GM12878 (cell line): ENCODE measurements around the gene PRCC. TPM values are rescaled to one million over a fixed set of nuclear protein-coding genes. Genes with fewer than 3 reads are reported as not detected.

Source experiments
- CBFB ChIP-seq: IDR thresholded peaks from 2 replicates; pipeline ENCODE4 v1.6.1; 2016; ENCODE audit warnings: antibody characterized with exemption, low read depth
- CHD4 ChIP-seq: fragments of 200-600 bp; sonication (generic); IDR thresholded peaks from 2 replicates; pipeline ENCODE4 v1.6.1; 2016; ENCODE audit warnings: mild to moderate bottlenecking
- CREB1 ChIP-seq: IDR thresholded peaks from 2 replicates; pipeline ENCODE4 v1.6.1; 2012; ENCODE audit warnings: low read depth, mild to moderate bottlenecking, inconsistent platforms
- CTCF ChIP-seq, 3 experiments: IDR thresholded peaks in 2 of 3; conservative IDR thresholded peaks in 1 of 3; 2 replicates each; pipeline ENCODE4 v1.5.1; 2011; ENCODE audit warnings: low read depth in 3 of 3, low read length in 3 of 3, mild to moderate bottlenecking in 3 of 3, control low read depth in 2 of 3, moderate library complexity in 2 of 3, inconsistent platforms in 1 of 3, mixed read lengths in 1 of 3; ENCODE audit not compliant: control insufficient read depth in 2 of 3, insufficient read depth in 1 of 3; ENCODE audit errors: extremely low read depth in 1 of 3
- E2F8 ChIP-seq: fragments of 450-650 bp; IDR thresholded peaks from 2 replicates; pipeline ENCODE4 v1.6.1; 2018; ENCODE audit warnings: mild to moderate bottlenecking, low read depth, moderate library complexity; ENCODE audit not compliant: partially characterized antibody
- EGR1 ChIP-seq, 2 experiments: IDR thresholded peaks; 1 replicate in 1 of 2; 2 replicates in 1 of 2; pipeline ENCODE4 v1.6.1; 2011 to 2012; ENCODE audit warnings: low read depth in 2 of 2, low read length in 2 of 2, borderline replicate concordance in 1 of 2, mild to moderate bottlenecking in 1 of 2, moderate library complexity in 1 of 2
- ESRRA ChIP-seq: IDR thresholded peaks from 2 replicates; pipeline ENCODE4 v1.6.1; 2012; ENCODE audit warnings: mild to moderate bottlenecking, low read length, improper control_type of control experiment
- ETV6 ChIP-seq, 2 experiments: fragments of 450-650 bp in 1 of 2; IDR thresholded peaks in 1 of 2; conservative IDR thresholded peaks in 1 of 2; 2 replicates each; pipeline ENCODE4 v1.6.1; 2014; ENCODE audit warnings: antibody characterized with exemption in 1 of 2, borderline replicate concordance in 1 of 2, low read depth in 1 of 2, mild to moderate bottlenecking in 1 of 2, moderate library complexity in 1 of 2
- FOXM1 ChIP-seq: IDR thresholded peaks from 2 replicates; pipeline ENCODE4 v1.6.1; 2012; ENCODE audit warnings: low read depth, mild to moderate bottlenecking, inconsistent platforms, low read length, moderate library complexity
- HDAC6 ChIP-seq: fragments of 200-600 bp; sonication (generic); IDR thresholded peaks from one replicate; pipeline ENCODE4 v1.8.0; 2017; ENCODE audit warnings: antibody characterized with exemption; ENCODE audit not compliant: unreplicated experiment
- HDGF ChIP-seq: fragments of 450-650 bp; IDR thresholded peaks from 2 replicates; pipeline ENCODE4 v1.6.1; 2016; ENCODE audit warnings: antibody characterized with exemption
- KAT2A ChIP-seq: conservative IDR thresholded peaks from 2 replicates; pipeline ENCODE4 v1.6.1; 2011; ENCODE audit warnings: low read depth, low read length; ENCODE audit not compliant: control insufficient read depth
- RELA ChIP-seq: fragments of 450-650 bp; IDR thresholded peaks from 2 replicates; pipeline ENCODE4 v1.8.0; 2014; ENCODE audit warnings: borderline replicate concordance; ENCODE audit not compliant: partially characterized antibody
- SIN3A ChIP-seq: IDR thresholded peaks from 2 replicates; pipeline ENCODE4 v1.6.1; 2012; ENCODE audit warnings: low read depth, low read length, improper control_type of control experiment
- SREBF1 ChIP-seq: IDR thresholded peaks from 2 replicates; pipeline ENCODE4 v1.6.1; 2012; ENCODE audit warnings: mild to moderate bottlenecking, low read length
- SUPT20H ChIP-seq: IDR thresholded peaks from 2 replicates; pipeline ENCODE4 v1.6.1; 2011; ENCODE audit warnings: low read depth, mild to moderate bottlenecking, low read length, moderate library complexity, borderline replicate concordance; ENCODE audit not compliant: control insufficient read depth
- TAF1 ChIP-seq: IDR thresholded peaks from 2 replicates; pipeline ENCODE4 v1.6.1; 2011; ENCODE audit warnings: mild to moderate bottlenecking, low read depth, low read length, borderline replicate concordance
- TCF7 ChIP-seq: IDR thresholded peaks from 2 replicates; pipeline ENCODE4 v1.6.1; 2014; ENCODE audit warnings: antibody characterized with exemption, borderline replicate concordance
- YY1 ChIP-seq: IDR thresholded peaks from 2 replicates; pipeline ENCODE4 v1.6.1; 2011; ENCODE audit warnings: low read depth, mild to moderate bottlenecking, low read length
- ZBTB4 ChIP-seq: fragments of 450-650 bp; formaldehyde crosslinking; IDR thresholded peaks from 2 replicates; pipeline ENCODE4 v1.4.0; 2022; ENCODE audit warnings: mild to moderate bottlenecking, moderate library complexity
- ZNF384 ChIP-seq: IDR thresholded peaks from 2 replicates; pipeline ENCODE4 v1.6.1; 2012; ENCODE audit warnings: low read depth, mild to moderate bottlenecking, low read length, improper control_type of control experiment, borderline replicate concordance
- polyA plus RNA-seq, 11 experiments: library from polyadenylated mRNA; depleted of rRNA in 4 of 11; unstranded in 6 of 11; stranded (reverse) in 5 of 11; fragments of >200 nt; fragmentation: Nextera tagmentation in 4 of 11; fragmentation: Illumina TruSeq in 1 of 11; extraction: Ambion mirVana in 4 of 11; extraction: Trizol in 1 of 11; gene quantifications; 1 replicate in 1 of 11; 2 replicates in 10 of 11; pipeline versions ENCODE4 v1.2.1 to v1.2.3, GENCODE V29; 2011 to 2016; ENCODE audit warnings: inconsistent platforms in 2 of 11, missing spikeins in 2 of 11, low read depth in 1 of 11
- total RNA-seq, 4 experiments: library from RNA; depleted of rRNA in 3 of 4; stranded (reverse); fragments of >200 nt in 3 of 4; fragmentation: Illumina TruSeq in 1 of 4; extraction: Trizol in 1 of 4; gene quantifications; 2 replicates each; pipeline versions ENCODE4 v1.2.1 to v1.2.3, GENCODE V29; 2013 to 2021

Gene PRCC
- total and polyA plus RNA-seq, 10 of the 15 experiments (the other 5 are each of a cell fraction or from before 2014, with no cell fraction given), result 23.8 to 132 (median 63.1) TPM

DNA sequence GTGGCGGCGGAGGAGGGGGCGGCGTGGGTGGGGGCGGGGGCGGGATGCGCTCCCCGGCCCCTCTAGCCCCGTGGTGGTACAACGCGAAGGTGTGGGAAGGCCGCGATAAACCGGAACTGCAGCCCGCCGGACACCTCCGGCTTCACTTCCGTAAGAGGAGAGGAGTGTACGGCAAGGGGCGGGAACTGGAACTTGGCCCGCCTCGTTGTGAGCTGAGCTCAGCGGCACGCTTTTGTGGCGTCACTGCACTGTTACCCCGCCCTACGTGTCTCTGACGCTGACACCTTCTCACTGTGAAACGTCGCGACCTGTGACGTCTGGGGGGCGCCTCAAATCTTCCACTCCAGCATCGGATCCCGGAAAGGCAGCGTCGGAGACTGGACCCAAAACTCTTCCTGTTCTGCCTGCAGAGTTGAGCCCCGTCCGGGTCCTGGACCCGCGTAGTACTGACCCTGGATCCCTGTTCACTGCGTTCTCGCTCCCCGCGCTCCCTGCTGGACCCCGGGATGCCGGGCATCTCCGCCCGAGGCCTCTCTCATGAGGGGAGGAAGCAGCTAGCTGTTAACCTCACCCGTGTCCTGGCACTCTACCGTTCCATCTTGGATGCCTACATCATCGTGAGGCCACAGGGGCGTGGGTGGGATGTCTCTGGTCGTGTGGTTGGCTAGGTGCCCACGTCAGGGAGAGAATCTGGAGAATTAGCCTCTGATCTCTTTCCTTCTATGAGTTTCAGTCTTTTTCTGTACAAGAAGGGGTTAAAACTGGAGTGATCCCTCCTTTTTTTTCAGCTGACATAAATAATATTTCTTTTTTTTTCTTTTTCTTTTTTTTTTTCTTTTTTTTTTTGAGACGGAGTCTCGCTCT is 38.5 kb upstream of the PRCC start, which contains the start of gene ISG20L2 (continued):
- TF ChIP-seq FOXM1 (no peak), SUPT20H (no peak), RELA (peak; percentile 60), CBFB (no peak), HDAC6 (no peak), TAF1 (peak; percentile 54; the same call in 1 of the 2 replicates), KAT2A (no peak), E2F8 (peak; percentile 74), CREB1 (peak; percentile 99), ZBTB4 (CRISPR knock-in tag) (no peak), ESRRA (peak; percentile 55; the same call in 1 of the 2 replicates), ETV6 (conservative IDR thresholded peaks at IDR 0.05 in 1 of 2, IDR thresholded peaks at IDR 0.05 in 1 of 2; ENCODE audit: borderline replicate concordance in 1 of 2, low read depth in 1 of 2) (no peak; a peak in 1 of 4 replicates), EGR1 (IDR thresholded peaks at IDR 0.05; ENCODE audit: borderline replicate concordance in 1 of 2, low read depth in 2 of 2, low read length in 2 of 2) (peak; percentile 81 to 87), CTCF (IDR thresholded peaks at IDR 0.05 in 2 of 3, conservative IDR thresholded peaks at IDR 0.05 in 1 of 3; ENCODE audit: control insufficient read depth in 2 of 3, extremely low read depth in 1 of 3, insufficient read depth in 1 of 3, low read depth in 3 of 3, low read length in 3 of 3) (no peak; a peak in 1 of 6 replicates), HDGF (peak; percentile 67), YY1 (0 out of 2 replicates have a peak, but pooled peaks have one; percentile 48), CHD4 (no peak), SREBF1 (no peak), TCF7 (no peak), ZNF384 (0 out of 2 replicates have a peak, but pooled peaks have one; percentile 3), SIN3A (peak; percentile 39; the same call in 1 of the 2 replicates)
